ENCODE data around the gene LRRC32. TPM values are rescaled to one million over a fixed set of nuclear protein-coding genes. Genes with fewer than 3 reads are reported as not detected.

The LRRC32 gene
- total and polyA plus RNA-seq, 2 experiments from 2014 or later, result 4.0 to 7.9 TPM

DNA sequence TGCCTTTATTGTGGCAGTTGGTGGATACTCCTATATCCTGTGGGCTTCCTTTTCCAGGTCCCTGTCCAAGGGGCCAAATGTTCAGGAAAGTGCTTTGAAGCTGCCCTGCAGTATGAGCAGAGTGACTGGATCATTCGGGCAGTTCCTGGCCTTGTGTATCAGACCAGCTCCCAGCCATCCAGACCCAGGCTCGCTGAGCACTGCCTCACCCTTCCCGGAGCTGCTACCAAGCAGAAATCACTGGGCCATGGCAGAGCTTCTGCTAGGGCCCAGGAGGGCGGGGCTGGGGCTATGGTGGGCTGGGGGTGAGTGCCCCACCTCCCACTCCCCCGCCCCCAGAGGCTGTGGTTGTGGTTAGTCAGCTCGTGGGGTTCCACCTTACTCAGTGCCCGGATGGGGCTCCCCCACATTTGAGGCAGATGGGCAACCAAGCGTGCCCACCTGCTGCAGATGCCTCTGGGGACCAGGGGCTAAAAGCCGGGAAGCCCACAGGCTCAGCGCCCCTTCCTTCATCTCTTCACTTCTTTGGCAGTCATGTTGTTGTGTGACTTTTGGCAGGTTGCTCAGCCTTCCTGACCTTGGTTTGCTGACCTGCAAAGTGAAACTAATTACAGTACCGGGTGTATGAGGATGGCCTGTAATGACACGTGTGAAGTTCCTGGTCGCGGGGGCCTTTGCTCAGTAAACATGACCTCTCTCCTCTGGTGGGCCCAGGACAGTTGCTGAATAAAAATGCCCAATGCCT is 2.1 kb upstream of the LRRC32 start:
- H4K20me1 ChIP-seq (ENCODE audit: insufficient read depth), result no peaks in the 10 kb centered on the region
- no peak overlapping the region for H3K4me3 ChIP-seq
- H3K4me1 ChIP-seq (ENCODE audit: insufficient read depth), result peaks cover 8% of the 10 kb centered on the region; the same call in 1 of the 2 replicates
- no peak overlapping the region for H2AFZ ChIP-seq
- no peaks in the 10 kb centered on the region for H3K9me3 ChIP-seq (ENCODE audit: low read depth)
- DNase-seq, result no peak
- no peak overlapping the region for H3K27ac ChIP-seq
- in situ Hi-C loops (cut with MboI), result no loop called here
- no peak overlapping the region for H3K4me2 ChIP-seq (ENCODE audit: unreplicated experiment)
- H3K9me2 ChIP-seq (ENCODE audit: insufficient read depth), result no peaks in the 10 kb centered on the region
- TF ChIP-seq EZH2 (IDR thresholded peaks at IDR 0.05; ENCODE audit: insufficient read depth, poor library complexity, severe bottlenecking) (no peak), EZH2phosphoT487 (IDR thresholded peaks at IDR 0.05; ENCODE audit: insufficient read depth, low read depth) (no peak)
- WGBS, 2 experiments (ENCODE audit: low coverage in 1 of 2, low lambda C conversion rate in 2 of 2, missing lambda C conversion rate in 2 of 2), result 75 to 77% methylated on average over 14 of the region's 14 CpGs
- H3K27me3 ChIP-seq (replicated peaks; ENCODE audit: insufficient read depth), result no peaks in the 10 kb centered on the region
- no peak overlapping the region for H3K9ac ChIP-seq
- H3K79me2 ChIP-seq (ENCODE audit: insufficient read depth), result no peaks in the 10 kb centered on the region
- H3F3A ChIP-seq (ENCODE audit: insufficient read depth), result 0 out of 2 replicates have a peak, but pooled peaks cover 5% of the 10 kb centered on the region
- no peaks in the 10 kb centered on the region for H3K36me3 ChIP-seq (ENCODE audit: low read depth)

DNA sequence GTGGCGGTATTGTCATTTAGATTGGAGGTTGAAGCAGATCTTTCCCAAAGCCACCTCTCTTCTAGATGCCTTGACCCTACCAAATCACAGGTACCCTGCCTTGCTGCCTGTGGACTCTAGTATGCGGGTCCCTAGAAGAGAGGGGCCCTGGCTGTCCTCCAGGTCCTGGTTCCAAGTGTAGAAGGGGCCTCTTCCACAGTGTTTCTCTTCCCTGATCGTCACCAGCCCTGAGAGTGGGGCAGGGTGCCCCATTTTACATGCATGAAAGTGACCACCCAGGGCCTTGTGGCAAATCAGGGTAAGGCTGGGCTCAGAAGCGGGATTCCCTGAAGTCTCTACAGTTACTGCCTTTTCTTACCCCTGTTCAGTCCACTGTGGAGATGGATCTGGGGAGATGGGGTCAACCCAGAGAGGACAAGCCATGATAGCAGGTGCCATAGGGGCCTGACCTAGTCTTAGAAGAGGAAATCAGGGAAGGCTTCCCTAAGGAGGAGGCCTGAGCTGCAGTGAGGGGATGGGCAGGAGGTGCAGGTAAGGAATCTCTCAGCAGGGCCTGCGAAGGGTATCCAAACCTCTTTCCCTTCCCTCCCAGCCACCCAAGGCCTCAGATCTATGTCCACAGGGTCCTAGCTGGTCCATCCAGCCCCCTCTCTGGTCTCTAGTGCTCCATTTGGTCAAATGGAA is 1.2 kb upstream of the LRRC32 start:
- Histone ChIP-seq H3K4me1 (ENCODE audit: insufficient read depth) (peaks cover 8% of the 10 kb centered on the region; the same call in 1 of the 2 replicates), H3K27me3 (replicated peaks; ENCODE audit: insufficient read depth) (no peaks in the 10 kb centered on the region), H3K4me2 (ENCODE audit: unreplicated experiment) (no peak overlapping the region), H3K9ac (no peak overlapping the region), H2AFZ (no peak overlapping the region), H3K4me3 (no peak overlapping the region), H4K20me1 (ENCODE audit: insufficient read depth) (no peaks in the 10 kb centered on the region), H3K27ac (no peak overlapping the region), H3K9me3 (ENCODE audit: low read depth) (no peaks in the 10 kb centered on the region), H3K9me2 (ENCODE audit: insufficient read depth) (no peaks in the 10 kb centered on the region), H3K36me3 (ENCODE audit: low read depth) (no peaks in the 10 kb centered on the region), H3K79me2 (ENCODE audit: insufficient read depth) (no peaks in the 10 kb centered on the region), H3F3A (ENCODE audit: insufficient read depth) (0 out of 2 replicates have a peak, but pooled peaks cover 5% of the 10 kb centered on the region)
- TF ChIP-seq EZH2phosphoT487 (IDR thresholded peaks at IDR 0.05; ENCODE audit: insufficient read depth, low read depth) (no peak), EZH2 (IDR thresholded peaks at IDR 0.05; ENCODE audit: insufficient read depth, poor library complexity, severe bottlenecking) (no peak)
- WGBS, 2 experiments (ENCODE audit: low coverage in 1 of 2, low lambda C conversion rate in 2 of 2, missing lambda C conversion rate in 2 of 2), result 98 to 100% methylated on average over 5 of the region's 5 CpGs
- in situ Hi-C loops (cut with MboI), result no loop called here
- DNase-seq, result no peak

DNA sequence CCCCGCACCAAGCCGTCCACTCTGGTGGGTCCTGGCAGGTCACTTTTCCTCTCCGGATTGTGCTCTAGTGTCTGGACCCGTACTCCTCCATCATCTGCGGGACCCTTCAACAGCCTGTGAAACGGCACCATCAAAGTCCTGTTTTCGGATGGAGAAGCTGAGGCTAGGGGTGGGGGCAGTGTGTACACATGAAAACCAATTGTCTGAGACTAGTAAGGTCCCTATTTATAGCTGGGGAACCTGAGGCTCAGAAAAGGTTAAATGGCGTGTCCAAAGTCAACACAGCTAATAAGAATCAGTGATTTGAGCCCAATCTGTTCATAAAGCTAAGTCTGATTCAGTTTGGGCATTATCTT is 668 bp upstream of the LRRC32 start:
- Histone ChIP-seq H3K27me3 (replicated peaks; ENCODE audit: insufficient read depth) (no peaks in the 10 kb centered on the region), H3K4me3 (peak overlapping the region; percentile 72), H3K9me2 (ENCODE audit: insufficient read depth) (no peaks in the 10 kb centered on the region), H3K79me2 (ENCODE audit: insufficient read depth) (no peaks in the 10 kb centered on the region), H3K27ac (no peak overlapping the region), H2AFZ (peak overlapping the region; percentile 69), H3K4me1 (ENCODE audit: insufficient read depth) (peaks cover 8% of the 10 kb centered on the region; the same call in 1 of the 2 replicates), H3K36me3 (ENCODE audit: low read depth) (no peaks in the 10 kb centered on the region), H3K9ac (no peak overlapping the region), H3K9me3 (ENCODE audit: low read depth) (no peaks in the 10 kb centered on the region), H4K20me1 (ENCODE audit: insufficient read depth) (no peaks in the 10 kb centered on the region), H3K4me2 (ENCODE audit: unreplicated experiment) (peak overlapping the region; percentile 77), H3F3A (ENCODE audit: insufficient read depth) (0 out of 2 replicates have a peak, but pooled peaks cover 5% of the 10 kb centered on the region)
- TF ChIP-seq EZH2phosphoT487 (IDR thresholded peaks at IDR 0.05; ENCODE audit: insufficient read depth, low read depth) (no peak), EZH2 (IDR thresholded peaks at IDR 0.05; ENCODE audit: insufficient read depth, poor library complexity, severe bottlenecking) (no peak)
- DNase-seq, result no peak
- 39 to 44% methylated on average over 8 of the region's 8 CpGs for WGBS, 2 experiments (ENCODE audit: low coverage in 1 of 2, low lambda C conversion rate in 2 of 2, missing lambda C conversion rate in 2 of 2)
- in situ Hi-C loops (cut with MboI), result no loop called here

DNA sequence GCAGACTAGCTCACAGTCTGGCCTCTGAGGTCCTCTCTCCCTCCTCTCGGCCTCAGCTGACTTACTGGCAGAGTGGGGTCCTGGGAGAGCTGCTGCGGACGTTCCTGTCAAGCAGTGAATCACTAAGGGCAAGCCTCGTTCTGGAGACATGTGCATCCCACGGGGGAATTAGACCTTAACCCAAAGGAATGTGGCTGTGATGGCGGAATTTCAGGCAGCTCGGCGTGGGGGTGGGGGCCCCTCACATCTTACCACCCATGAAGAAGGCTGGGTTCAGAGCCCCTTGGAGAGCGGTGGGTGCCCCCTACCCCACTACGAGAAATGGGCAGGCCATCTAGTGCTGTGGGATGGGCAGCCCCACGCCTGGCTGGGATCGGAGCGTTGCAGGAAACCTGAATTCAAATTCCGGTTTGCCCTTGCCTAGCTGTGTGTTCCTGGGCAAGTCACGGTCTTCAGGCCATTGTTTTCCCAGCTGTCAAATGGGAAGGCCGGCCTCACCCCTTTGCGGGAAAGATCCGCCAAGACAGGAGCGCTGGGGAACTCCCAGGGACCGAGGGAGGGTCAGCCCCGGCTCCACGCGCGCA is 554 bp downstream of the LRRC32 start:
- no peaks in the 10 kb centered on the region for H3K79me2 ChIP-seq (ENCODE audit: insufficient read depth)
- 0 out of 2 replicates have a peak, but pooled peaks cover 5% of the 10 kb centered on the region for H3F3A ChIP-seq (ENCODE audit: insufficient read depth)
- no peaks in the 10 kb centered on the region for H3K36me3 ChIP-seq (ENCODE audit: low read depth)
- peak overlapping the region; percentile 22; the same call in 1 of the 2 replicates for H3K9ac ChIP-seq
- TF ChIP-seq EZH2 (IDR thresholded peaks at IDR 0.05; ENCODE audit: insufficient read depth, poor library complexity, severe bottlenecking), result no peak
- TF ChIP-seq EZH2phosphoT487 (IDR thresholded peaks at IDR 0.05; ENCODE audit: insufficient read depth, low read depth), result no peak
- no peaks in the 10 kb centered on the region for H3K27me3 ChIP-seq (replicated peaks; ENCODE audit: insufficient read depth)
- H2AFZ ChIP-seq, result peak overlapping the region; percentile 69
- no peaks in the 10 kb centered on the region for H3K9me2 ChIP-seq (ENCODE audit: insufficient read depth)
- WGBS, 2 experiments (ENCODE audit: low coverage in 1 of 2, low lambda C conversion rate in 2 of 2, missing lambda C conversion rate in 2 of 2), result 6 to 9% methylated on average over 23 to 24 of the region's 24 CpGs
- H3K9me3 ChIP-seq (ENCODE audit: low read depth), result no peaks in the 10 kb centered on the region
- H3K4me1 ChIP-seq (ENCODE audit: insufficient read depth), result peaks cover 8% of the 10 kb centered on the region; the same call in 1 of the 2 replicates
- in situ Hi-C loops (cut with MboI), result no loop called here
- no peak overlapping the region for H3K27ac ChIP-seq
- peak overlapping the region; percentile 72 for H3K4me3 ChIP-seq
- no peaks in the 10 kb centered on the region for H4K20me1 ChIP-seq (ENCODE audit: insufficient read depth)
- DNase-seq, result peak; percentile 78
- H3K4me2 ChIP-seq (ENCODE audit: unreplicated experiment), result peak overlapping the region; percentile 77

Measured in GM23248 (cell line).